ENCODE results near the gene BLTP3B. TPM values are rescaled to one million over a fixed set of nuclear protein-coding genes. Genes with fewer than 3 reads are reported as not detected.

Gene BLTP3B
- total and polyA plus RNA-seq, 2 of the 13 experiments (the other 11 are each of a cell fraction or from before 2014, with no cell fraction given): 15.6 to 24.4 TPM

- Histone ChIP-seq H3K9me3 (ENCODE audit: low read length) (no peaks in the 10 kb centered on the region), H3K4me2 (ENCODE audit: low read depth, low read length) (no peak overlapping the region), H3K9ac (ENCODE audit: insufficient read depth, low read depth, low read length) (no peak overlapping the region), H3K27ac (ENCODE audit: extremely low read length, insufficient read depth, low read length) (no peak overlapping the region), H2AFZ (ENCODE audit: low read length) (no peak overlapping the region), H3K79me2 (ENCODE audit: insufficient read depth, low read length) (no peaks in the 10 kb centered on the region), H3K4me1 (ENCODE audit: insufficient read depth, low read length) (peaks cover 23% of the 10 kb centered on the region), H3K27me3 (ENCODE audit: control insufficient read depth in 1 of 2, insufficient read depth in 2 of 2, low read length in 2 of 2) (no peaks in the 10 kb centered on the region), H4K20me1 (ENCODE audit: insufficient read depth, low read length) (no peaks in the 10 kb centered on the region), H3K36me3 (replicated peaks in 1 of 2; ENCODE audit: control insufficient read depth in 1 of 2, insufficient read depth in 2 of 2, low read length in 2 of 2) (peaks cover 3 to 22% of the 10 kb centered on the region in 2 experiments; a peak in 4 of 5 replicates), H3K4me3 (replicated peaks in 1 of 3; ENCODE audit: insufficient read depth in 1 of 3, low read depth in 2 of 3, low read length in 3 of 3) (no peak overlapping the region)
- DNase-seq (ENCODE audit: low spot score): no peak
- in situ Hi-C loops (cut with HindIII; ENCODE audit: extremely low pct_ligation_motif_present, low pct_unique_long_range_greater_than_20kb) (no loop called here), intact Hi-C loops (cut with micrococcal nuclease; ENCODE audit: unreplicated experiment) (no loop called here)
- no TSS peak for BruUV-seq (replicated peaks)
- ChIA-PET CTCF (ENCODE audit: low intra/inter-chr PET ratio, low total read pairs) (no interaction called here), POLR2A (interaction anchor here (1.7 kb wide), 1 partner anchor 13 kb away, joined by 4 read pairs; the partner anchor contains the start of gene ACTR6)
- WGBS (ENCODE audit: low lambda C conversion rate): 94% methylated on average over 3 of the region's 5 CpGs
- FAIRE-seq: no peak
- no peak for ATAC-seq
- TF ChIP-seq ZNF597 (CRISPR knock-in tag; IDR thresholded peaks at IDR 0.05) (no peak), ZNF672 (CRISPR knock-in tag; IDR thresholded peaks at IDR 0.05) (no peak), ZNF33B (CRISPR knock-in tag; IDR thresholded peaks at IDR 0.05) (no peak), ZNF441 (CRISPR knock-in tag; IDR thresholded peaks at IDR 0.05; ENCODE audit: borderline replicate concordance) (no peak), SOX5 (CRISPR knock-in tag; IDR thresholded peaks at IDR 0.05; ENCODE audit: borderline replicate concordance) (no peak), HOXA7 (CRISPR knock-in tag; IDR thresholded peaks at IDR 0.05) (no peak), ZNF512 (CRISPR knock-in tag; IDR thresholded peaks at IDR 0.05) (no peak), ZNF18 (CRISPR knock-in tag; IDR thresholded peaks at IDR 0.05; ENCODE audit: insufficient replicate concordance) (no peak), TBL1XR1 (IDR thresholded peaks at IDR 0.05; ENCODE audit: borderline replicate concordance, low read length, partially characterized antibody) (no peak), ZBTB7B (CRISPR knock-in tag; IDR thresholded peaks at IDR 0.05) (no peak), ZNF337 (CRISPR knock-in tag; IDR thresholded peaks at IDR 0.05; ENCODE audit: borderline replicate concordance, low read depth) (no peak), MTERF4 (CRISPR knock-in tag; IDR thresholded peaks at IDR 0.05) (no peak), TEF (CRISPR knock-in tag; IDR thresholded peaks at IDR 0.05) (no peak), JARID2 (CRISPR knock-in tag; IDR thresholded peaks at IDR 0.05; ENCODE audit: insufficient replicate concordance) (no peak)
- TF ChIP-seq, protein P1, sequence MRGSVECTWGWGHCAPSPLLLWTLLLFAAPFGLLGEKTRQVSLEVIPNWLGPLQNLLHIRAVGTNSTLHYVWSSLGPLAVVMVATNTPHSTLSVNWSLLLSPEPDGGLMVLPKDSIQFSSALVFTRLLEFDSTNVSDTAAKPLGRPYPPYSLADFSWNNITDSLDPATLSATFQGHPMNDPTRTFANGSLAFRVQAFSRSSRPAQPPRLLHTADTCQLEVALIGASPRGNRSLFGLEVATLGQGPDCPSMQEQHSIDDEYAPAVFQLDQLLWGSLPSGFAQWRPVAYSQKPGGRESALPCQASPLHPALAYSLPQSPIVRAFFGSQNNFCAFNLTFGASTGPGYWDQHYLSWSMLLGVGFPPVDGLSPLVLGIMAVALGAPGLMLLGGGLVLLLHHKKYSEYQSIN (CRISPR knock-in tag; IDR thresholded peaks at IDR 0.05; ENCODE audit: borderline replicate concordance): no peak
Observed at GRCh38 chr12:100187068-100187467, 44.4 kb upstream of the BLTP3B start.

Measured in HepG2 (cell line).